G401 (cell line): ENCODE results near the gene EIF4E2. TPM values are rescaled to one million over a fixed set of nuclear protein-coding genes. Genes with fewer than 3 reads are reported as not detected.
"Not testable (repeated sequence)": the region's sequence is repeated elsewhere in the genome, so short reads cannot be mapped to it uniquely, and the experiment has no call there.

ENCODE experiments used
- DNase-seq: peaks from one replicate; pipeline ENCODE4 v3.0.0-alpha.2; 2015; ENCODE audit warnings: low spot score
- in situ Hi-C: cut with HindIII; loops from 2 replicates; pipeline ENCODE4 v1.10.0; 2016; ENCODE audit warnings: low sequenced_read_pairs, mixed read lengths
- total RNA-seq: library from RNA; depleted of rRNA; stranded (reverse); fragments of >200 nt; shearing (Covaris generic); gene quantifications from 2 replicates; pipeline ENCODE4 v1.2.3, GENCODE V29; 2014

Gene EIF4E2
- total RNA-seq, 1 experiment from 2014 or later = 140 TPM

GRCh38 chr2:232549655-232550353 is 685 bp upstream of the EIF4E2 start:
- DNase-seq = no peak
- in situ Hi-C loops = no loop called here

GRCh38 chr2:232551250-232551638 is 755 bp downstream of the EIF4E2 start:
- in situ Hi-C loops = no loop called here

GRCh38 chr2:232551776-232552175 is 1.3 kb downstream of the EIF4E2 start:
- in situ Hi-C loops = no loop called here
- no peak for DNase-seq

More at GRCh38 chr2:232551250-232551638, 755 bp downstream of the EIF4E2 start:
- DNase-seq = no peak

GRCh38 chr2:232556426-232556825 is 5.9 kb downstream of the EIF4E2 start:
- no peak for DNase-seq
- in situ Hi-C loops = no loop called here

- no peak for DNase-seq
- in situ Hi-C loops = no loop called here
Observed at GRCh38 chr2:232562515-232563151, 12.1 kb downstream of the EIF4E2 start.

GRCh38 chr2:232563580-232563979 is 13.1 kb downstream of the EIF4E2 start:
- in situ Hi-C loops = no loop called here

GRCh38 chr2:232567721-232568120 is 17.2 kb downstream of the EIF4E2 start:
- DNase-seq = no peak
- in situ Hi-C loops = no loop called here

More at GRCh38 chr2:232563580-232563979, 13.1 kb downstream of the EIF4E2 start:
- no peak for DNase-seq

- in situ Hi-C loops = no loop called here
- DNase-seq = no peak
Observed at GRCh38 chr2:232568161-232568560, 17.7 kb downstream of the EIF4E2 start.

- in situ Hi-C loops = no loop called here
- DNase-seq = no peak
Observed at GRCh38 chr2:232569541-232569940, 19.1 kb downstream of the EIF4E2 start.

- DNase-seq, in situ Hi-C loops: not testable (repeated sequence)
Observed at GRCh38 chr2:232570481-232570880, 20.0 kb downstream of the EIF4E2 start.

- DNase-seq = peak; percentile 25
- in situ Hi-C loops = no loop called here
Observed at GRCh38 chr2:232571026-232571474, 20.6 kb downstream of the EIF4E2 start.

- in situ Hi-C loops = no loop called here
- no peak for DNase-seq
Observed at GRCh38 chr2:232573042-232573441, 22.6 kb downstream of the EIF4E2 start.

- DNase-seq = no peak
Observed at GRCh38 chr2:232573771-232574435, 23.4 kb downstream of the EIF4E2 start.

GRCh38 chr2:232574674-232575403 is 24.4 kb downstream of the EIF4E2 start:
- no peak for DNase-seq
- in situ Hi-C loops = no loop called here

More at GRCh38 chr2:232573771-232574435, 23.4 kb downstream of the EIF4E2 start:
- in situ Hi-C loops = no loop called here

GRCh38 chr2:232575404-232575746 is 24.9 kb downstream of the EIF4E2 start:
- in situ Hi-C loops = no loop called here
- DNase-seq = no peak

GRCh38 chr2:232576995-232577394 is 26.5 kb downstream of the EIF4E2 start:
- in situ Hi-C loops = no loop called here
- DNase-seq = no peak

GRCh38 chr2:232577841-232578240 is 27.4 kb downstream of the EIF4E2 start:
- in situ Hi-C loops = no loop called here
- DNase-seq = no peak

- DNase-seq = no peak
- in situ Hi-C loops = no loop called here
Observed at GRCh38 chr2:232578626-232579025, 28.1 kb downstream of the EIF4E2 start.

- no peak for DNase-seq
- in situ Hi-C loops = no loop called here
Observed at GRCh38 chr2:232580648-232580981, 30.1 kb downstream of the EIF4E2 start.

- in situ Hi-C loops = no loop called here
- DNase-seq = no peak
Observed at GRCh38 chr2:232581725-232582124, 31.2 kb downstream of the EIF4E2 start.
